Liver (tissue), 9 donors: ENCODE data around the gene KAZN. TPM values are rescaled to one million over a fixed set of nuclear protein-coding genes. Genes with fewer than 3 reads are reported as not detected.
A peak's percentile ranks its signal among the peaks of the same experiment; 100 is the strongest.

Experiments used
- DNase-seq: peaks from one replicate; pipeline ENCODE4 v3.0.0-alpha.2; 2017; ENCODE audit warnings: low spot score
- H3K27ac ChIP-seq, 2 donors: one replicate each; pipeline ENCODE4 v1.7.0; 2013; ENCODE audit warnings: inconsistent platforms in 2 of 2, low read length in 2 of 2, control low read depth in 1 of 2, low read depth in 1 of 2, mild to moderate bottlenecking in 1 of 2
- H3K27me3 ChIP-seq, 4 donors: one replicate each; pipeline versions ENCODE4 v1.6.1 to v1.7.0; 2013; ENCODE audit warnings: low read length in 3 of 4, inconsistent platforms in 1 of 4, mild to moderate bottlenecking in 1 of 4, moderate library complexity in 1 of 4; ENCODE audit not compliant: control insufficient read depth in 4 of 4, insufficient read depth in 4 of 4
- H3K36me3 ChIP-seq, 4 donors: one replicate each; pipeline versions ENCODE4 v1.6.1 to v1.7.0; 2013; ENCODE audit warnings: low read length in 3 of 4, mild to moderate bottlenecking in 3 of 4, low read depth in 1 of 4, moderate library complexity in 1 of 4; ENCODE audit not compliant: control insufficient read depth in 4 of 4, insufficient read depth in 3 of 4
- H3K4me1 ChIP-seq, 4 donors: one replicate each; pipeline versions ENCODE4 v1.6.1 to v1.7.0; 2013; ENCODE audit warnings: low read length in 3 of 4, mild to moderate bottlenecking in 3 of 4, moderate library complexity in 1 of 4; ENCODE audit not compliant: control insufficient read depth in 4 of 4, insufficient read depth in 4 of 4
- H3K4me3 ChIP-seq, 3 donors: one replicate each; pipeline versions ENCODE4 v1.6.1 to v1.7.0; 2013; ENCODE audit warnings: low read length in 3 of 3, control low read depth in 1 of 3, low read depth in 1 of 3, mild to moderate bottlenecking in 1 of 3
- H3K9ac ChIP-seq, 2 donors: one replicate each; pipeline ENCODE4 v1.7.0; 2013; ENCODE audit warnings: low read length in 2 of 2, mild to moderate bottlenecking in 2 of 2, moderate library complexity in 2 of 2, control low read depth in 1 of 2, low read depth in 1 of 2
- H3K9me3 ChIP-seq, 4 donors: one replicate each; pipeline versions ENCODE4 v1.6.1 to v1.7.0; 2013; ENCODE audit warnings: low read length in 3 of 4; ENCODE audit not compliant: control insufficient read depth in 4 of 4
- ATF3 ChIP-seq: IDR thresholded peaks from 2 replicates; pipeline ENCODE4 v1.6.1; 2016; ENCODE audit warnings: antibody characterized with exemption
- CTCF ChIP-seq: fragments of 150-350 bp; IDR thresholded peaks from 2 replicates; pipeline ENCODE4 v1.5.1; 2017; ENCODE audit warnings: improper control_type of control experiment, low read depth, low read length; ENCODE audit not compliant: missing input control
- EGR1 ChIP-seq, 2 donors: IDR thresholded peaks; 2 replicates each; pipeline ENCODE4 v1.6.1; 2016 to 2018; ENCODE audit warnings: antibody characterized with exemption in 2 of 2, low read depth in 2 of 2
- GABPA ChIP-seq, 2 donors: IDR thresholded peaks in 1 of 2; conservative IDR thresholded peaks in 1 of 2; 2 replicates each; pipeline ENCODE4 v1.6.1; 2016; ENCODE audit warnings: antibody characterized with exemption in 2 of 2, mild to moderate bottlenecking in 1 of 2, moderate library complexity in 1 of 2
- HNF4A ChIP-seq, 2 donors: conservative IDR thresholded peaks; 2 replicates each; pipeline ENCODE4 v1.6.1; 2016; ENCODE audit warnings: antibody characterized with exemption in 2 of 2, mild to moderate bottlenecking in 2 of 2
- HNF4G ChIP-seq: IDR thresholded peaks from 2 replicates; pipeline ENCODE4 v1.6.1; 2016; ENCODE audit warnings: antibody characterized with exemption
- JUND ChIP-seq, 2 donors: IDR thresholded peaks; 2 replicates each; pipeline ENCODE4 v1.6.1; 2016; ENCODE audit warnings: antibody characterized with exemption in 2 of 2
- MAX ChIP-seq: IDR thresholded peaks from 2 replicates; pipeline ENCODE4 v1.6.1; 2016; ENCODE audit warnings: antibody characterized with exemption
- NR2F2 ChIP-seq: IDR thresholded peaks from 2 replicates; pipeline ENCODE4 v1.6.1; 2016; ENCODE audit warnings: antibody characterized with exemption
- RAD21 ChIP-seq, 2 donors: IDR thresholded peaks; 2 replicates each; pipeline ENCODE4 v1.6.1; 2016; ENCODE audit warnings: antibody characterized with exemption in 2 of 2, mild to moderate bottlenecking in 2 of 2
- RXRA ChIP-seq, 2 donors: IDR thresholded peaks; 2 replicates each; pipeline ENCODE4 v1.6.1; 2017 to 2018; ENCODE audit warnings: antibody characterized with exemption in 2 of 2, mild to moderate bottlenecking in 1 of 2
- SP1 ChIP-seq: IDR thresholded peaks from 2 replicates; pipeline ENCODE4 v1.6.1; 2018; ENCODE audit warnings: antibody characterized with exemption, mild to moderate bottlenecking
- TAF1 ChIP-seq: conservative IDR thresholded peaks from 2 replicates; pipeline ENCODE4 v1.6.1; 2016; ENCODE audit warnings: antibody characterized with exemption, mild to moderate bottlenecking
- YY1 ChIP-seq: IDR thresholded peaks from 2 replicates; pipeline ENCODE4 v1.6.1; 2016; ENCODE audit warnings: antibody characterized with exemption, mild to moderate bottlenecking
- ZBTB33 ChIP-seq: IDR thresholded peaks from 2 replicates; pipeline ENCODE4 v1.6.1; 2016; ENCODE audit warnings: antibody characterized with exemption
- WGBS: extraction: QIAGEN DNeasy Blood & Tissue Kit; methylation state at CpG from one replicate; pipeline ENCODE4 v1.1.7; 2013; 5-methylcytosine and 5-hydroxymethylcytosine counted together
- polyA plus RNA-seq, 2 donors: library from polyadenylated mRNA; stranded (reverse) in 1 of 2; unstranded in 1 of 2; fragments of 200-250 nt in 1 of 2; fragments of >200 nt in 1 of 2; fragmentation: Nextera tagmentation in 1 of 2; extraction: Ambion mirVana in 1 of 2; gene quantifications; one replicate each; pipeline versions ENCODE4 v1.2.1 to v1.2.3, GENCODE V29; 2013 to 2015
- total RNA-seq, 2 donors: library from RNA; depleted of rRNA; stranded (reverse); fragments of >200 nt; gene quantifications; one replicate each; pipeline ENCODE4 v1.2.3, GENCODE V29; 2014
- TF ChIP-seq, protein P1 (sequence below): IDR thresholded peaks from 2 replicates; pipeline ENCODE4 v1.6.1; 2016; ENCODE audit warnings: antibody characterized with exemption, mild to moderate bottlenecking
- donor health status: healthy.
- donor health status: healthy.
- donor health status: healthy.
- donor health status: healthy.
- donor health status: healthy.

KAZN gene
- total and polyA plus RNA-seq, 4 donors: 1.9 to 6.9 (median 2.4) TPM

DNA sequence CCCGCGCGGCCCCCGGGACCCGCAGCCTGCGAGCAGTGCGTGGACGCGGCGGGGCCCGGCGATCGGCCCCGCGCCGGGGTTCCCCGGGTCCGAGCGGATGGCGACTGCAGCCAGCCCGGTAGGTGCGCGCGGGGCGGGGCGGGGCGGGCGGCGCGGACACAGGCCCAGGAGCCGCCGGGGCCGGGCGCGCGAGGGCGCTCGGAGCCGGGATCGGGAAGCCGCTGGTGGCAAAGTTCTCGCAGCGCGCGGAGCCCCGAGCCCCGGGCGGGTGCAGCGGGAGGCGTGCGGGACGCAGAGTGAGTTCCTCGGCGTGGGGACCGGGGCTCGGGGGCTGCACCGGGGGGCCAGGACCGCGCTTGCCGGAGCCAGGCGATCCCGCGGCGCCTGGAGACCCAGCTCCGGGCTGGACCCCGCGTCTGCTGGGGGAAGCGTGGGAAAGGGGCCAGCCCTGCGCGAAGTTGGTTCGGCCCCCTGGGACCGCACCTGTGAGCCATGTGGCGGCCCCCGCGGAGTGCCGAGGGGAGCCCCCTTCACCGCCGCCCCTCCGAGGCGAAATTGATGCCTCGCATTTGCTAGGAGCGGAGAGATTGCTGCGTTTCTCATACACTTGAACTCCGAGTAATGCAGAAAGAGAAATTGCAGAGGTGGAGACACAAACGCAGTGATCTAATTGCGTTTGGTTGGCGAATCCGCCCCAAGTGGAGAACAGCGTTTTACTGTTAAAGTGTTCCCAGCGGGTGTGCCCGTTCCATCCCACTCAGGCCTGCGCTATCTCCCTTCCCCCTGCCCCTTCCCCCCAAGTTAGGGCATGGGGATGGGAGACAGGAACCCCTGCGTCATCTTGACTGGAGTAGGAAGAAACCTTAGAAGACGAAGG is 326.2 kb downstream of the KAZN start (continued):
- TF ChIP-seq ATF3 (no peak), GABPA (IDR thresholded peaks at IDR 0.05 in 1 of 2, conservative IDR thresholded peaks at IDR 0.05 in 1 of 2) (no peak), RAD21 (IDR thresholded peaks at IDR 0.05) (no peak)

GRCh38 chr1:14925336-14926136 is 327.1 kb downstream of the KAZN start:
- DNase-seq: no peak
- Histone ChIP-seq H3K27me3 (peaks cover 0 to 15% (median 3%) of the 10 kb centered on the region in 4 donors), H3K4me3 (peak overlapping the region in 1 of 3 donors; percentile 62), H3K4me1 (peaks cover 0 to 8% (median 2%) of the 10 kb centered on the region in 4 donors), H3K36me3 (no peaks in the 10 kb centered on the region), H3K27ac (peak overlapping the region; percentile 2 to 27), H3K9me3 (no peaks in the 10 kb centered on the region), H3K9ac (no peak overlapping the region)
- 37% methylated on average over 12 of the region's 12 CpGs for WGBS
- TF ChIP-seq JUND (IDR thresholded peaks at IDR 0.05): no peak
- TF ChIP-seq, protein P1, sequence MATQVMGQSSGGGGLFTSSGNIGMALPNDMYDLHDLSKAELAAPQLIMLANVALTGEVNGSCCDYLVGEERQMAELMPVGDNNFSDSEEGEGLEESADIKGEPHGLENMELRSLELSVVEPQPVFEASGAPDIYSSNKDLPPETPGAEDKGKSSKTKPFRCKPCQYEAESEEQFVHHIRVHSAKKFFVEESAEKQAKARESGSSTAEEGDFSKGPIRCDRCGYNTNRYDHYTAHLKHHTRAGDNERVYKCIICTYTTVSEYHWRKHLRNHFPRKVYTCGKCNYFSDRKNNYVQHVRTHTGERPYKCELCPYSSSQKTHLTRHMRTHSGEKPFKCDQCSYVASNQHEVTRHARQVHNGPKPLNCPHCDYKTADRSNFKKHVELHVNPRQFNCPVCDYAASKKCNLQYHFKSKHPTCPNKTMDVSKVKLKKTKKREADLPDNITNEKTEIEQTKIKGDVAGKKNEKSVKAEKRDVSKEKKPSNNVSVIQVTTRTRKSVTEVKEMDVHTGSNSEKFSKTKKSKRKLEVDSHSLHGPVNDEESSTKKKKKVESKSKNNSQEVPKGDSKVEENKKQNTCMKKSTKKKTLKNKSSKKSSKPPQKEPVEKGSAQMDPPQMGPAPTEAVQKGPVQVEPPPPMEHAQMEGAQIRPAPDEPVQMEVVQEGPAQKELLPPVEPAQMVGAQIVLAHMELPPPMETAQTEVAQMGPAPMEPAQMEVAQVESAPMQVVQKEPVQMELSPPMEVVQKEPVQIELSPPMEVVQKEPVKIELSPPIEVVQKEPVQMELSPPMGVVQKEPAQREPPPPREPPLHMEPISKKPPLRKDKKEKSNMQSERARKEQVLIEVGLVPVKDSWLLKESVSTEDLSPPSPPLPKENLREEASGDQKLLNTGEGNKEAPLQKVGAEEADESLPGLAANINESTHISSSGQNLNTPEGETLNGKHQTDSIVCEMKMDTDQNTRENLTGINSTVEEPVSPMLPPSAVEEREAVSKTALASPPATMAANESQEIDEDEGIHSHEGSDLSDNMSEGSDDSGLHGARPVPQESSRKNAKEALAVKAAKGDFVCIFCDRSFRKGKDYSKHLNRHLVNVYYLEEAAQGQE: no peak
- TF ChIP-seq NR2F2: no peak
- no peak for TF ChIP-seq CTCF
- TF ChIP-seq SP1: no peak
- TF ChIP-seq HNF4G: no peak
- no peak for TF ChIP-seq MAX
- TF ChIP-seq HNF4A (conservative IDR thresholded peaks at IDR 0.05): no peak
- TF ChIP-seq ZBTB33: no peak
- TF ChIP-seq GABPA (IDR thresholded peaks at IDR 0.05 in 1 of 2, conservative IDR thresholded peaks at IDR 0.05 in 1 of 2): no peak
- no peak for TF ChIP-seq TAF1
- TF ChIP-seq RXRA (IDR thresholded peaks at IDR 0.05): no peak
- no peak for TF ChIP-seq YY1
- TF ChIP-seq EGR1 (IDR thresholded peaks at IDR 0.05; ENCODE audit: low read depth in 2 of 2): no peak
